Mucosa of gallbladder (tissue), 1 donor: ENCODE results near the gene IQSEC1. TPM values are rescaled to one million over a fixed set of nuclear protein-coding genes. Genes with fewer than 3 reads are reported as not detected.

ENCODE experiments used
- DNase-seq: peaks from one replicate; pipeline ENCODE4 v3.0.0-alpha.2; 2020; ENCODE audit warnings: low spot score
- total RNA-seq: library from RNA; stranded (reverse); gene quantifications from one replicate; pipeline ENCODE4 v1.2.1, GENCODE V29; 2021
- donor health status: DM: no; HTN: no; CAD: no.

The IQSEC1 gene
- total RNA-seq, 1 donor from 2014 or later: 49.8 TPM

DNA sequence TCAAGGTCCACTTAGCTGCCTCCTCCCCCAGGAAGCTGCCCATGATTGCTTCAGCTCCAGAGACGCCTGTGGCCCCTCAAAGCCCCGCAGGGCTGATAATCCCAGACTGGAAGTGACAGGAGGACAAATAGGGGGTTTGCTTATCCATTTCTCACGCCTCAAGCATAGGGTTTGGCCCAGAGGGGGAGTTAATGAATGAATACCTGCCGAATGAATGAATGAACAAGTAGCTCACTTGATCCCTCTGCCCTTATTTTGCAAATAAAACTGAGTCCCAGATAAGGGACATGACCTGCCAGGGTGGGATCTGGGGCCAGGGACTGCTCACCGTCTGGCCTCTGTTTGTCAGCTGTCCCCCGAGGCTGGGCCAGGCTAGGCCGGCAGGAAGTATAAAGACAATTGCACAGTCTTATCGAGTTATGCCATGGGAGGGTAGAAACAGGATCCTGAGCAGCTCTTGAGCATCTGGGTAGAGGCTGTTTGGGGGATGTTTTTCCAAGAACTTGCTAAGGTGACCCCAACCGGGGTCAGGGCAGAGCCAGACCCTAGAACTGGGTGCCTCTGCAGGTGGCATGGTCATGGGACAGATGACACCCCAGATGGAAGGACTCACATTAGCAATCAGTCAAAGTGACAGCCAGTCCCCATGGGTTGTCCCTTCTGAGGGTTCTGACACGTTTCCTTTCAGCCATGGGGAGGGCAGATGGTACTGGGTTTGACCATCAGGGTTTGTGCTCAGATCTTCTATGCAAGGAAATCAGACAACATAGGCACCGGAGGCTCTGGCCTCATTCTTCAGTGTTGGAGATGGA is 45.0 kb downstream of the IQSEC1 start:
- DNase-seq: no peak

DNA sequence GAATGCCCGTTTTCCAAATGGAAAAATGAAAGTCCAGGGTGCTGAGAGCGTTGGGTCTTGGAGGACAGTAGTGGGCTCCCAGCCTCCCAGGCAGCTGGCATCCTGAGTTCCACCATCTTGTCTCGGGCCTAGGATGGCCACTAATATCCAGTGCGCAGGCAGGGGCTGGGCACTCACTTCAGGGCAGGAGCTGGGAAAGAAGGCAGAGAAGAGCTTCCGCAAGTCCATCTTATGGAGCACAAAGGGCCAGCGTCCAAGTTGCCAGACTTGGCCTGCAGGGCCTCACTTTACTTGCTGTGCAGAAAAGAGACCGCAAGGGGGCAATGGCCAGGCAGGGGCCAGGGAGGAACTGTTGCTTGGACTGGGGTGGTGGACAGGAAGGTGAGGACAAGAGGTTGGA is 46.1 kb downstream of the IQSEC1 start:
- no peak for DNase-seq

DNA sequence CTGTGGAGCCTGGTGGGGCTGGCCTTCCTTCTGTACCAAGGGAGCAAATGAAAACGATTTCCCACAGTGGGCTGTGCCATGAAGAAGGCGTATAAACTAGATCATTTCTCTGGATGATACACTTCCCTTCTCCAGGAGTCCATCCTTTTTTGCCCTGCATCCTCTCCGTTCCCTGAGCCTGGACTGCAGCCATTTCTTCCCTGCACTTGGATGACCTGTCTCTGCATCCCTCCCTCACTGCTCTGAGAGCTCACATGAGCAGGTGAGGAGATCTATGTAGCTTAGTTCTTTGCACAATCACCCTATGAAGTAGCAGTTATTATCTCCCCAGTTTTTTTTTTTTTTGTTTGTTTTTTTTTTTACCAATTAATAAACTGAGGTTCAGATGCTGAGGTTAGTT is 46.7 kb downstream of the IQSEC1 start:
- no peak for DNase-seq

DNA sequence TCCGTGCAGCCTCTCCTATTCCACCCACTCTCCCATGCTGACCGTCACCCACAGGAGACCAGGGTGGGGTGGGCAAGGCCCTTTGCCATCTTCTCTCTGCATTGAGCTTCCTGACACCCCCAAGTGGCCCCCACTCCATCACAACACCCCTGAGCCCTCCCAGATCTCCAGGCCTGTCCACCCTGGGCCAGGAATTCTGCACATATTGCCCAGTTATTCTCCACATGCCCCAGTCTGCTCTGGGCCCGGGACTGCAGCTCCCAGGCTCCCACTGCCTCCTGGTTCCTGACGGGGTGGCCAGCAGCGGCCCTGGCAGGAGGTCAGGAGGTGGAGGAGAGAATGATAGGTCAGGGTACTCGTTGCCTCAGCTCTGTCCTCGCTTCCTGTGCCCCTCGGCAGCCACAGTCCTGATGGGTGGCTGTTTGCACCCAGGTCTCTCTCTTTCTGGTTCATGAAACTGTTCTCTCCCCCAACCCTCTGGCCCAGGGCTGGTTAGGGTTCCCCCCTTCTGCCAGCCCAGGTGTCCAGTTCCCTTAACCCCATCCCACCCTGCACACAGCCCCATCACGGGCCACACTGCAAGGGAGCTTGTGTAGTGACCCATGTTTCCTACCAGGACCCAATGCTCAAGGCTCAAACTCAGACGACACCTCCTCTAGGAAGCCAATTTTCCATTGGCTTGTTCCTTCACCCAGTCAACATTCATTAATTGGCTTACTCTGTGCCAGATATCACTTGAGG is 47.3 kb downstream of the IQSEC1 start:
- no peak for DNase-seq

DNA sequence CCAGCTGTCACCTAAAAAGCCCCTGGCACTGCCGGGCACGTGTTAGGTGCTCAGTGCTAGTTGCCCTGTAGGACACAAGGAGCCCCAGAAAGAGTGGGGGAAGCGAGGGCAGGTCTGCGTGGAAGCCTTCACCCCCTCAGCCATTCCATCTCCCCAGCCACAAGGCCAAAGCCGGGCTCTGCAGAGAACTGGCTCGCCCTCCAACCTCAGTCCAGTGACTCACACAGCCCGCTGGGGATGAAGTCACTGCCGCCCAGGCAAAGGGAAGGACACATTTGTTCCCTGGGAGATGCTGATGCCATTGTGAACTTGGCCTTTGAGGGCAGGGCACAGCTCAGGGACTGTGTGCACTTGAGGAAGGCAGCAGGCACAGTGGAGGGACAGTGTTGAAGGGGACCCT is 48.1 kb downstream of the IQSEC1 start:
- no peak for DNase-seq

DNA sequence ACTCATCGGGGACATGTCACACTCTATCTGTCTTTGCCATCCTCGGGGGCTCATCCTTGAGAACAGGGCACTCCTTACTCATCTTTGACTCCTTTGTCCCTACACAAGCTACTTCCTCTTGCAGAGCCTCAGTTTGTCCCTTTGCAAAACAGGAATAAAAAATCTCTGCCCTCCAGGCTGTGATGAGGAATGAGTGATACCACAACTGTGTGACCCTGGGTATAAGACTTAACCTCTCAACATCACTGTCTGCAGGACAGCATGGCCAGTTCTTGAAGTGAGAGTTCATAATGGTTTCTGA is 48.5 kb downstream of the IQSEC1 start:
- DNase-seq: no peak

DNA sequence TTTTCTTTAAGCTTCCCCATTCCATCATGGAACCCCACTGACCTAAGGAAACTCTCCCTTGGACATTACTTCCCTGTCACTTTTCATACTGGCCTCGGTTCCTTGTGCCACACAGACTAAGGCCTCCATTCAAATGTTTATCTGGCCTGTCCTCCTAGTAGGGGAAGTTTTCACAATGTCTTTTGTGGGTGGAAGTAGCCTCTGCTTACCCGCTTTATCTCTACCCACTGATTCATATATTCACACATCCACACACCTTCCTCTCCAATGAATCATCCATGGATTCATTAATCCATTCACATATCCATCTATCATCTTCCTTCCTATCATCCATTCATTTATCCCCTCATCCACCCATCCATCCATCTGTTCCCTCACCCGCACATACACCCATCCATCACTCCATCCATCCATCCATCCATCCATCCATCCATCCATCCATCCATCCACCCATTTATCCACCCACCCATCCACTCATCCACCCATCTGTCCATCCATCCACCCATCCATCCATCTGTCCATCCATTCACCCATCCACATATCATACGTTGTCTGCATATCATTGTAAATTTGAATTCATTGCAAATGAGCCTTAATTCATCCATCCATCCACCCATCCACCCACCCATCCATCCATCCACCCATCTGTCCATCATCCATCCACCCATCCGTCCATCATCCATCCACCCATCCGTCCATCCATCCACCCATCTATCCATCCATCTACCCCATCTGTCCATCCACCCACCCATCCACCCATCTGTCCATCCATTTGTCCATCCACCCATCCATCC is 49.1 kb downstream of the IQSEC1 start:
- no peak for DNase-seq

DNA sequence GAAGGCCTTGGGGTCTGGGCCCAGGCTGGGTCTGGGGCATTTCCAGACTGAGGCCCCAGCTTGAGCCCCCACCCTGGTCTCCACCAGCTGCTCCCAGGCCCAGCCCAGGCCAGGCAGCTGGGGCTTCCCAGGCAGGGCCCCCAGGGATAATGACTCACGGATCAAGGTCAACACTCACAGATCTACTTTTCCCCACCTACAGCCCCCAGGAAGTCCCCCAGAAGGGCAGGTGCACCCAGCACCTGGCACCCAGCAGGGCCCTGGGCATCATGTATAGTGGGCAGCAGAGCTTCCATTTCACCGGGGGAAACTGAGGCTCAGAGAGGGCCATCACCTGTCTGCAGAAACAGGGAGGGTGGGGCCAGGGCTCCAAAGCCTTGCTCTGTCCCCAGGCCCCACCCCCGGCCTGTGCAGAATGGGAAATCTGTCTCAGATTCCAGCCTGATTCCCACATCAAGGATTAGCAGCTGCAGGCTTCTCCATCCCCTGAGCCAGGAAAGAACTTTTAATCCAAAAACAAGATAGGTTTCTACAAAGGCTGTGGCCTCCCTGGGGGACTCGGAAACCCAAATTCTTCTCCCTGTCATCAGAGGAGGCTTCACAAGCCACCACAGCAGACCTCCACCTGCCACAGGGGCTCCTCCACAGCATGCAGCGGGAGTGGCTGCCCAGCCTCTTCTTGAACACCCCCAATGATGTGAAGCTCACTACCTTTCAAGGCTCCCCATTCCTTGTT is 49.8 kb downstream of the IQSEC1 start:
- no peak for DNase-seq

DNA sequence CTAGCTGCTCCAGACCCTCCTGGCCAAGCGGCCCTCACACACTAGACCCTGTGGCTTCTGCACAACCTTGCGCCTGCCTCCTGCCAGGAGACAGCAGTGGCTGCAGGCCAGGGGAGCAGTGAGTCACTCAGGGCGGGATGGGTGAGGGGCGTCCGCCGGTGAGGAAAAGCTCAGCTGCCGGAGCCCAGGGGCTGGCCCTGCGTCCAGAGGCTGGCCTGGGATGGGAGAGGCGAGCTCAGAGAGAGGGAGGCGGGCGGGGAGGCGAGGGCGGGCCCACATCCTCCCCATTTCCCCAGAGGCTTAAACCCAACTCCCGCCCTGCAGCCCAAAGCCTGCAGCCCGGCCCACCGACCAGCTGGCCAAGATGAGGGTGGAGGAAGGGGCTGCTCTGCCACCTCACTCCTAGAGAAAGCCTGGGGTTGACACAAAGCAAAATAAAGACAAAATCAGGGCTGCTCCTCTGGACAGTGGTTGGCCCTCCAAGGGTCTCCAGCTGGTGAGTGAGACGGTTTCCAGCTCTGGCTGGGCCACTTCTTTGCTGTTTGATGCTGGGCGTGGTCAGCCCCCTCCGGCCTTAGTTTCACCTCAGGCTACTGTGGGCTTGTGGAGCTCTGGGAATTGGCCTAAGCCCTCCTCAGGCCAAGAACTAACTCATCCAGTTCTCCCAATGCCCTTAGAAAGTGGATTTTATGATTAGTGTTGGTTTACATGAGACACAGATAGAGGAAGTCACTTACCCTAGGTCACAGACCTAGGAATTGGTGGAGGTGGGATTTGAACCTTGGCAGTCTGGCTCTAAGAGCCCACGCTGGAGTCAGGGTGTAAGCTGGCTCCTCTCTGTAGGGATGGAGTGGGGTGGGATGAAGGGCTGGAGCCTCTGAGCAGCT is 50.6 kb downstream of the IQSEC1 start:
- peak; percentile 47 for DNase-seq

DNA sequence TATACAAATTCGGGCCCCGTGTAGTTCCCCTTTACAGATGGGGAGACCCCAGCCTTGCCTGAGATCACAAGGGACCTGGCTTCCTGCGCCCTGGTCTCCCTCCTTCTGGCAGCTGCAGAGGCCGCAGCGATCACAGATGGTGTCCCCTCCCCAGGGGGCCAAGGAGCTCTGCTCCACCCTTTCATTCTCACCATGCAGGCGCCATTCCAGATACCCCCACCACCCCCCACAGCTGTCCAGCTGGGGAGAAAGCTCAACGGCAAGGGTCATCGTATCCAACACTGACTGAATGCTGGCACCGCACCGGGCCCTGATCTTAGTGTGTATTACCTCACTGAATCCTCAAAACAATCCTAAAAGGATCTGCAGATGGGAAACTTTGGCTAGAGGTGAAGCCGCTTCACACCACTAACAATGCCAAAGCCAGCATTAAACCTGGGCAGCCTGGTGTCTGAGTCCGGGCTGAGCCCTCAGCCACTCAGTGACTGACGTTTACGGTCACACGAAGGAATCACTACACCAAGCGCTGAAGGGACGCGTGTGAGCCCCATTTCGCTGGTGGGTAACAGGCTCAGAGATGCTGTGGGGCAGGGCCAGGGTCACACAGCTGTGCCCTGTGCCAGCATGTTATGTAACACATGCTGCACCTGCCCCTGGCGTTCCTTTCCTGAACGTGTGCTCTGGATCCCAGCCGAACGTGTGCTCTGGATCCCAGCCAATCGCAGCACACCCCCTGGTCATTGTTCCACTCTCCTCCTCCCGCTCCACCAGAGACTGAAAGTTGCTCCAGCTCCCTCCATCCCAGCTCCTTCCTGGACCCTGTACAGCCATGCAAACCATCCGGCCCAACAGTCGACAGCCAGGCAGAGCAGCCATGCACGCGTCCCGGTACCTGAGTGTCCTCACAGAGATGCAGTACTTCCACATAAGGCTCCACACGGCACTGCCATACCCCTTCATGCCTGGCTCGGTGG is 51.8 kb downstream of the IQSEC1 start:
- no peak for DNase-seq

DNA sequence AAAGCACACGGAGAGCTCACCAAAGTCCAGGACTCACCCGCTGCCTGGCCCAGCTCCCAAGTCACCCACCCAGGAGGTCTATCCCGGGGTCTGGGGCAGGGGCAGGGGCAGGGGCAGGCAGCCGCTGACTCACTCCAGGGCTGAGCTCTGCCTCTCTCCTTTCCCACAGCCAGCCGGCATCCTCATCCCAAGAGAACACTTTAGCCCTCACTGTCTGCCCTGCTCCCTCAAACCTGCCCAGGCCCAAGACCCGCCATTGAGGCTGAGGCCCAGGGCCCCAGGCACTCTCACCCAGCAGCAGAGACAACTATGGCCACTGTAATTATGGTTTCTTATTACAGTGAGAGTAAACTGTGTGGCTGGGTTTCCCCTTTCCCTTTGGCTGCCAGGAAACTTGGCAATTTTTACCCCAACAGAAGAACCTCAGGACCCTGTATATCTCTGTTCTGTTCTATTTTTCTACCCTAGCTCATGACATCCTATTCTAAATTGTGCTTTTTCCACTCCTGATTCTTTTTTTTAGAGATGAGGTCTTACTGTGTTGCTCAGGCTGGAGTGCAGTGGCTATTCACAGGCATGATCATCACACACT is 53.0 kb downstream of the IQSEC1 start:
- DNase-seq: no peak

DNA sequence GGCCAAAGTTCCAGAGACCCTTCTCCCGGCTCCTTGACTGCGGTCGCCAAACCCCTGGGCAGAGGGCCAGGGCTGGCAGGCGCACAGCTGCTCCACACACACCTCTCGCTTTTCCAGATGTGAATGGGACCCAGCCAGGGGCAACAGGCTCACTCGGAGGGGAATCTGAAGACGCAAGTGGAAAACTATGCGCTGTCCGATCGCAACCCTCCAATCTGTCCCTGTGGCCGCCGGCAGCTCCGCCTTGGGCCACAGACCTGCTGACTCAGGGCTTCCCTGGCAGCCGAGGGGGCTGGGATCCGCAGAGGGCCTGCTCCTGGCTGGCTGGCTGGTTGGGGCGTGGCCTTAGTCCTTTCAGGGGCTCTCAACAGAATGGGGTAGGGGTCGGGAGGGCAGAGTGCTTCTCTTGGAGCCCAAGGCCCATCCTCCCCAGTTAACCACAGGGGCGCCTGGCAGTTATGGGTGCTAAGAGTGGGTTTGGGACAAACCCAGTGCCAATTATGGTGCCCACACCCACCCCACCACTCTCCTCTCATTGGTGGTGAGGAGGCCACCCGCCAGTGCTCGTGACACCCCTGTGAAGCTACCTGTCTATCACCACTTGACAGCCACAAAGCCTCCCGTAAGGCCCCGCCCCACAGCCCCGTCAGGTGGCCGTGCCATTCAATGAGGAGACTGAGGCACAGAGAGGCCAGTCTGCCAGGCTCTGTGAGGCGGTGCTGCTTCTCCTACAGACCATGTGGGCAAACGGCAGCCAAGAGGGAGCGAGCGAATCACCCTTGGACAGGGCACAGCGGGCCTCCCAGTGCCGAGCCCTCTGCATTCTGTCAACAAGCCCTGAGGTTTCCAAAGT is 53.8 kb downstream of the IQSEC1 start:
- DNase-seq: peak; percentile 46

DNA sequence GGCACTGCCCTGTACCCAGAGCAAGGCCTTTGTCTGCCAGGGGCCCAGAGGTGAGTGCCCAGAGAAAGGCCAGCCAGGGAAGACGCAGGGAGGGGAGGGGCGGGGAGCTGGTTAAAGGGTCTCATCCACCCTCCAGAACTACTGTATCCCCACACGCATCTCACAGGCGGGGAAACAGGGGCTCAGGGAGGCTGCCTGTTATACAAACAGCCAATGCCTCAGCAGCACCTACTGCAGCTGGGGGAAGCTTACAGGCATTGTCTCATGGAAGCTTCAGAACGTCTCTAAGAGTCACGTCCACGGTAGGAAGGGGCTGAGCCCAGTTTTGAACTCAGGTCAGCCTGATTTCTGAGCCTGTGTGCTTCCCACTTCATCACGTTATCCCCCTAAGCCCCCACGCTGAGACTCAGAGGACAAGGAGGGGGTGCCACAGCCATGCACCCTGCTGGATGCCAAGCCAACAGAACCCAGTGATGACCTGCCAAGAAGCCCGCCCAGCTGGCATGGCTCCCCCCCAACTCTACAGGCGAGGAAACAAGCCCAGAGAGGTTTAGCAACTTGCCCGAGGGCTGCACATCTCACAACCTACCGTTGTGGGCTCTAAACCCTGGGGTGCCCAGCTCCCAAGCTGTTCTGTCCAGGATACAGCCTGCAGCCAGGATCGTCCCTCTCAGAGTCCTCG is 54.5 kb downstream of the IQSEC1 start:
- no peak for DNase-seq

DNA sequence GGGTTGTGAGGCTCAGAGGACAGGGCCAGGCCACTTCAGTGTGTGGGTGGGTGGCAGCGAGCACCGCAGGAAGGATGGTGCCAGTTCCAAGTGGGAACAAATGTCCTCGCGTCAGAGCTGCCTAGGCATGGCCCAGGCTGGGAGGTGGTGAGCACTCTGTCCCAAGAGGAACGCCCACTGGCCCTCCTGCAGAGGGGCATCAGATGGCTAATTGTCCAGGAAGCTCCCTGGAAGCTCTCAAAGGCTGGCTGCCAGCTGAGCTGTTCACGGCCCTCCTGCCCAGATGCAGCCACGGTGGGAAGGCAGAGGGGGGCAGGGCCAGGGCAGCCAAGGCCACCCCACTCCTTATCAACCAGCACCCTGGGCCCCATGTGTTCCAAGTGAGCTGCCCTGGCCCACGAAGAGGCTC is 55.2 kb downstream of the IQSEC1 start:
- no peak for DNase-seq

DNA sequence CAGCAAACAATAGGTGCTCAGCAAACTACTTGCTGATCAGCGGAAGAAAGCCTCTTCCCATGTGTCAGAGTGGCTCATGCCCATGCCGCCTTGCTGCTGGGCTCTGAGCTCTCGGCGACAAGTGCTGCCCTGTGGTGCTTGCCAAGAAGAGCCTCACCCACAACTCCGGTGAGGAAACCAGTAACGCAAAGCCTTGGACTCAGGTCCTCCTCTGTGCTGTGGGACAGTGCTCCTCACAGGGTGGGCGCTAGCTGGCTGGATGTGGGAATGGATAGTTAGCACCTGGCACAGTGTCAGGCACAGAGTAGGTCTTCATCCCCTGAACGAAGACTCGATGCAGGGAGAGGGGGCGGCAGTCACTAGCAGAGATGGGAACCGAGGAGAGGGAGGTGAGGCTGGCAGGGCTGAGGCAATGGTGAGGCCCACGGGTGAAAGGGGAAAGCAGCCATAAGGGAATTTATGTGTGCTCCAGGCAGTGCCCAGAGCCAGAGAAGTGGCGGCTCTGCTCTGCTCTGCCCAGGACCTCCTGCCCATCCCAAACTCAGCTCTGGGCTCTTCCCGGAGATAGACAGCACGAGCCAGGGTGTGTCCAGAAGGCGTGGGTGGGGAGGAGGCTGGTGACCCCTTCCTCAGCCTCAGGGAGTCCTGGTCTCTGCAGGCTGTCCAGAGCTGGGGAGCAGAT is 55.7 kb downstream of the IQSEC1 start:
- no peak for DNase-seq

DNA sequence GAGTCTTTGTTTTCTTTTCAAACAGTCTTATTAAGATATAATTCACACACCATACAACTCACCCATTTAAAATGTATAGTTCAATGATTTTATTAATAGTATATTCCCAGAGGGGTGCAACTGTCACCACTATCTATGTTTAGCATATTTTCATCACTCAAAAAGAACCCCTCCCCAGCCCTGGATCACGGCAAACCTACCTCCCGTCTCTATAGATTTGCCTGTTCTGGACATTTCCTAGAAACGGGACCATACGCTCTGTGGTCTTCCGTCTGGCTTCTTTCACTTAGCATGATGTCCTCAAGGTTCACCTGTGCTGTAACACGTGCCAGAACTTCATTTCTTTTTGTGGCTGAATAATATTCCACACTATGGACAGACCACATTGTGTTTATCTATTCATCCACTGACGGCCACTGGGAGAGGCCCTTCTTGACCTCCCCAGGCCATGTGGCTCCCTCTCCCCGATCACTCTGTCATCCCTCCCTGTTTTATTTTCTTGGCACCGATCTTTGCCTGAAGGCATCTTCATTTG is 56.4 kb downstream of the IQSEC1 start:
- no peak for DNase-seq
